ENCODE measurements around the gene BACH2. TPM values are rescaled to one million over a fixed set of nuclear protein-coding genes. Genes with fewer than 3 reads are reported as not detected.
"Not testable (repeated sequence)": the region's sequence is repeated elsewhere in the genome, so short reads cannot be mapped to it uniquely, and the experiment has no call there.

BACH2 gene
- total and polyA plus RNA-seq, 2 of the 4 experiments (the other 2 are of a cell fraction) = 1.3 to 1.4 TPM

GRCh38 chr6:90282265-90282664 is 14.4 kb downstream of the BACH2 start:
- H4K20me1 ChIP-seq (ENCODE audit: insufficient read depth, low read length); H2BK5ac ChIP-seq (ENCODE audit: low read depth, low read length, poor library complexity, severe bottlenecking); H3K23ac ChIP-seq (ENCODE audit: low read depth, low read length); H4K5ac ChIP-seq (ENCODE audit: low read depth, low read length); ATAC-seq (ENCODE audit: low read depth); H2BK15ac ChIP-seq (ENCODE audit: low read depth, low read length); DNase-seq; H3K27ac ChIP-seq (ENCODE audit: insufficient read depth, low read length); H3K36me3 ChIP-seq (ENCODE audit: control insufficient read depth, insufficient read depth, low read length); H4K8ac ChIP-seq (ENCODE audit: low read depth in 2 of 2, low read length in 2 of 2); H3K14ac ChIP-seq (replicated peaks; ENCODE audit: low read depth, low read length); H3K4me1 ChIP-seq (ENCODE audit: control insufficient read depth, insufficient read depth, low read length); H2AK9ac ChIP-seq (replicated peaks; ENCODE audit: low read depth, low read length, poor library complexity); H4K91ac ChIP-seq (ENCODE audit: insufficient read depth, low read depth, low read length); H3K4me2 ChIP-seq (ENCODE audit: low read depth, low read length); H3K4me3 ChIP-seq (ENCODE audit: insufficient read depth, low read depth, low read length); H3K27me3 ChIP-seq (ENCODE audit: control insufficient read depth, insufficient read depth, low read length); H3K79me1 ChIP-seq (ENCODE audit: low read depth in 1 of 2, low read length in 2 of 2); BruUV-seq (replicated peaks); H2BK20ac ChIP-seq (ENCODE audit: low read depth, low read length); H2AK5ac ChIP-seq (ENCODE audit: low read depth, low read length); CTCF ChIA-PET; H2BK120ac ChIP-seq (ENCODE audit: low read depth, low read length); H3K4ac ChIP-seq (ENCODE audit: low read depth, low read length); H3K9ac ChIP-seq (ENCODE audit: low read depth, low read length); POLR2A ChIA-PET (ENCODE audit: unreplicated experiment); H3K9me3 ChIP-seq (ENCODE audit: control insufficient read depth, insufficient read depth, low read length); H3K56ac ChIP-seq (ENCODE audit: extremely low read depth, insufficient read depth, low read length); H3K9me1 ChIP-seq (ENCODE audit: insufficient read depth, low read length); dilution Hi-C loops (cut with HindIII; ENCODE audit: low sequenced_read_pairs, unreplicated experiment); intact Hi-C loops (cut with micrococcal nuclease); H3K18ac ChIP-seq (ENCODE audit: low read depth, low read length); H2AFZ ChIP-seq (replicated peaks; ENCODE audit: low read length, poor library complexity): not testable (repeated sequence)
- in situ Hi-C loops (cut with MboI; ENCODE audit: low sequenced_read_pairs) = loop anchor here (5.0 to 10.0 kb wide), 2 partner anchors 65 to 307 kb away; no protein-coding TSS in a partner anchor
- no CpG with 5 or more reads among the region's 6 CpGs for WGBS, 2 experiments (ENCODE audit: extremely low coverage in 2 of 2, insufficient read length in 1 of 2)
